A549 (cell line): ENCODE data around the gene ASPN. TPM values are rescaled to one million over a fixed set of nuclear protein-coding genes. Genes with fewer than 3 reads are reported as not detected.

Source experiments
- ATAC-seq, 2 experiments: fragments of 200-7000 bp in 1 of 2; fragments of >200 bp in 1 of 2; cut with Nextera tagmentation in 1 of 2; cut with Tn5 transposase in 1 of 2; 3 replicates each; pipeline versions ENCODE4 v1.8.0 to v1.9.1; 2018 to 2020; ENCODE audit warnings: mild to moderate bottlenecking in 1 of 2, moderate library complexity in 1 of 2
- CTCF ChIA-PET: fragments of 300-600 bp; sonication (Branson Sonifier 250); formaldehyde crosslinking; extraction: SDS; loops from one replicate; lab custom pipeline; 2021; ENCODE audit warnings: antibody characterized with exemption, inconsistent platforms; lab: Yijun Ruan, JAX
- POLR2A ChIA-PET: fragments of 350-600 bp; formaldehyde crosslinking; extraction: SDS; loops from one replicate; lab custom pipeline; 2021; ENCODE audit warnings: antibody characterized with exemption, inconsistent platforms; lab: Yijun Ruan, JAX
- DNase-seq, 2 experiments: peaks; one replicate each; pipeline versions ENCODE4 v3.0.0 to v3.0.0-alpha.2; 2011 to 2016; ENCODE audit warnings: low read depth in 1 of 2, low spot score in 1 of 2
- FAIRE-seq: peaks from 2 replicates; lab custom pipeline; 2011; peaks lifted over from hg19 to GRCh38; lab: Jason Lieb, UNC
- H3K27ac ChIP-seq, 2 experiments: fragments of >200 bp; sonication (Bioruptor Twin); formaldehyde crosslinking; 3 replicates each; pipeline ENCODE4 v1.5.1; 2016 to 2017
- H3K4me1 ChIP-seq: fragments of >200 bp; sonication (Bioruptor Twin); formaldehyde crosslinking; 3 replicates; pipeline ENCODE4 v1.6.1; 2016
- H3K4me2 ChIP-seq: fragments of >200 bp; sonication (Bioruptor Twin); formaldehyde crosslinking; 3 replicates; pipeline ENCODE4 v1.6.1; 2016
- H3K4me3 ChIP-seq: fragments of >200 bp; sonication (Bioruptor Twin); formaldehyde crosslinking; 3 replicates; pipeline ENCODE4 v1.5.1; 2016
- H3K9me3 ChIP-seq: fragments of >200 bp; sonication (Bioruptor Twin); formaldehyde crosslinking; 3 replicates; pipeline ENCODE4 v1.6.1; 2016
- BHLHE40 ChIP-seq: IDR thresholded peaks from 2 replicates; pipeline ENCODE4 v1.6.1; 2012; ENCODE audit warnings: low read depth, low read length, inconsistent platforms
- CEBPB ChIP-seq, 2 experiments: fragments of >200 bp in 1 of 2; sonication (Bioruptor Twin) in 1 of 2; formaldehyde crosslinking in 1 of 2; IDR thresholded peaks; 2 replicates each; pipeline ENCODE4 v1.6.1; 2012 to 2016
- CHD4 ChIP-seq: fragments of 200-600 bp; sonication (generic); IDR thresholded peaks from 2 replicates; pipeline ENCODE4 v1.6.1; 2016; ENCODE audit warnings: antibody characterized with exemption, mild to moderate bottlenecking, borderline replicate concordance
- E2F6 ChIP-seq: IDR thresholded peaks from 2 replicates; pipeline ENCODE4 v1.6.1; 2012; ENCODE audit warnings: low read depth, borderline replicate concordance
- EHF ChIP-seq: fragments of 250-450 bp; sonication (Bioruptor Pico); IDR thresholded peaks from 2 replicates; pipeline ENCODE4 v1.5.0; 2020; ENCODE audit warnings: mild to moderate bottlenecking
- ESRRA ChIP-seq: fragments of 150-350 bp; IDR thresholded peaks from 2 replicates; pipeline ENCODE4 v1.6.1; 2014; ENCODE audit warnings: mild to moderate bottlenecking, low read length, borderline replicate concordance
- FOSL2 ChIP-seq, 2 experiments: fragments of 450-650 bp in 1 of 2; fragments of >200 bp in 1 of 2; sonication (Bioruptor Twin) in 1 of 2; formaldehyde crosslinking; IDR thresholded peaks; 2 replicates each; pipeline versions ENCODE4 v1.5.0 to v1.6.1; 2016 to 2020; ENCODE audit warnings: mild to moderate bottlenecking in 1 of 2, moderate library complexity in 1 of 2
- GATA3 ChIP-seq: IDR thresholded peaks from 2 replicates; pipeline ENCODE4 v1.6.1; 2012; ENCODE audit warnings: borderline replicate concordance
- HES2 ChIP-seq: fragments of >200 bp; sonication (Bioruptor Twin); formaldehyde crosslinking; IDR thresholded peaks from 2 replicates; pipeline ENCODE4 v1.6.1; 2016
- HEYL ChIP-seq: fragments of 250-450 bp; sonication (Bioruptor Pico); IDR thresholded peaks from 2 replicates; pipeline ENCODE4 v1.8.0; 2021; ENCODE audit warnings: mild to moderate bottlenecking, moderate library complexity
- HOXA7 ChIP-seq: fragments of 250-450 bp; sonication (Bioruptor Pico); IDR thresholded peaks from 2 replicates; pipeline ENCODE4 v1.5.0; 2020; ENCODE audit warnings: mild to moderate bottlenecking, moderate library complexity
- HOXB13 ChIP-seq: fragments of 250-450 bp; sonication (Bioruptor Pico); IDR thresholded peaks from 2 replicates; pipeline ENCODE4 v1.5.0; 2020; ENCODE audit warnings: low read depth, mild to moderate bottlenecking, moderate library complexity
- HOXB5 ChIP-seq: fragments of 250-450 bp; sonication (Bioruptor Pico); IDR thresholded peaks from 2 replicates; pipeline ENCODE4 v1.5.0; 2020; ENCODE audit warnings: mild to moderate bottlenecking, moderate library complexity
- JUNB ChIP-seq: fragments of >200 bp; sonication (Bioruptor Twin); formaldehyde crosslinking; IDR thresholded peaks from 2 replicates; pipeline ENCODE4 v1.6.1; 2016
- KDM1A ChIP-seq: fragments of 200-600 bp; sonication (generic); IDR thresholded peaks from 2 replicates; pipeline ENCODE4 v1.6.1; 2016; ENCODE audit warnings: low read depth, mild to moderate bottlenecking
- KDM5A ChIP-seq: fragments of 200-600 bp; sonication (generic); IDR thresholded peaks from 2 replicates; pipeline ENCODE4 v1.6.1; 2016; ENCODE audit warnings: antibody characterized with exemption, mild to moderate bottlenecking
- MAFK ChIP-seq: fragments of 450-650 bp; IDR thresholded peaks from 2 replicates; pipeline ENCODE4 v1.6.1; 2014; ENCODE audit not compliant: partially characterized antibody
- MAX ChIP-seq: IDR thresholded peaks from 2 replicates; pipeline ENCODE4 v1.6.1; 2012
- MAZ ChIP-seq: fragments of 150-350 bp; IDR thresholded peaks from 2 replicates; pipeline ENCODE4 v1.6.1; 2014; ENCODE audit warnings: antibody characterized with exemption, low read depth, low read length, borderline replicate concordance
- MYC ChIP-seq: IDR thresholded peaks from 2 replicates; pipeline ENCODE4 v1.6.1; 2012; ENCODE audit warnings: mild to moderate bottlenecking, inconsistent platforms, low read length, improper control_type of control experiment, borderline replicate concordance
- NFE2L2 ChIP-seq: fragments of 150-350 bp; conservative IDR thresholded peaks from 2 replicates; pipeline ENCODE4 v1.6.1; 2014; ENCODE audit warnings: low read length
- NPAS2 ChIP-seq: fragments of 250-450 bp; sonication (Bioruptor Pico); IDR thresholded peaks from 2 replicates; pipeline ENCODE4 v1.8.0; 2022; ENCODE audit warnings: mild to moderate bottlenecking, moderate library complexity, borderline replicate concordance
- NR3C1 ChIP-seq: fragments of >200 bp; sonication (Bioruptor Twin); formaldehyde crosslinking; IDR thresholded peaks from 3 replicates; pipeline ENCODE4 v1.6.1; 2017
- PHF8 ChIP-seq: fragments of 200-600 bp; sonication (generic); IDR thresholded peaks from 2 replicates; pipeline ENCODE4 v1.6.1; 2016; ENCODE audit warnings: low read depth, mild to moderate bottlenecking, antibody characterized with exemption, moderate library complexity, borderline replicate concordance
- POLR2AphosphoS2 ChIP-seq: conservative IDR thresholded peaks from 2 replicates; pipeline ENCODE4 v1.6.1; 2012; ENCODE audit warnings: low read length, improper control_type of control experiment, inconsistent platforms
- RARB ChIP-seq: fragments of 250-450 bp; sonication (Bioruptor Pico); IDR thresholded peaks from 2 replicates; pipeline ENCODE4 v1.8.0; 2021; ENCODE audit warnings: mild to moderate bottlenecking, moderate library complexity
- RCOR1 ChIP-seq: fragments of 150-350 bp; IDR thresholded peaks from 2 replicates; pipeline ENCODE4 v1.6.1; 2014; ENCODE audit warnings: antibody characterized with exemption, low read length, low read depth
- RFX5 ChIP-seq: fragments of 450-650 bp; IDR thresholded peaks from 2 replicates; pipeline ENCODE4 v1.7.1; 2014; ENCODE audit warnings: antibody characterized with exemption, mild to moderate bottlenecking, moderate library complexity
- SMC3 ChIP-seq: fragments of >200 bp; sonication (Bioruptor Twin); formaldehyde crosslinking; IDR thresholded peaks from 3 replicates; pipeline ENCODE4 v1.6.1; 2018; ENCODE audit warnings: inconsistent platforms
- SREBF2 ChIP-seq: fragments of 450-650 bp; IDR thresholded peaks from 2 replicates; pipeline ENCODE4 v1.6.1; 2014; ENCODE audit warnings: mild to moderate bottlenecking, moderate library complexity
- TP53 ChIP-seq: fragments of 250-450 bp; sonication (Bioruptor Pico); IDR thresholded peaks from 2 replicates; pipeline ENCODE4 v1.5.0; 2021; ENCODE audit warnings: mild to moderate bottlenecking, moderate library complexity
- USF2 ChIP-seq: fragments of 450-650 bp; IDR thresholded peaks from 2 replicates; pipeline ENCODE4 v1.6.1; 2014; ENCODE audit warnings: antibody characterized with exemption
- ZC3H11A ChIP-seq: fragments of 450-650 bp; IDR thresholded peaks from 2 replicates; pipeline ENCODE4 v1.6.1; 2014; ENCODE audit warnings: antibody characterized with exemption, mild to moderate bottlenecking
- ZNF302 ChIP-seq: fragments of 250-450 bp; sonication (Bioruptor Pico); IDR thresholded peaks from 2 replicates; pipeline ENCODE4 v1.9.0; 2021; ENCODE audit warnings: inconsistent platforms, mild to moderate bottlenecking, moderate library complexity
- ZSCAN20 ChIP-seq: fragments of 250-450 bp; sonication (Bioruptor Pico); IDR thresholded peaks from 2 replicates; pipeline ENCODE4 v1.8.0; 2022; ENCODE audit warnings: mild to moderate bottlenecking, moderate library complexity
- WGBS: methylation state at CpG from one replicate; pipeline ENCODE4 v1.1.6; 2017; ENCODE audit errors: missing lambda C conversion rate; 5-methylcytosine and 5-hydroxymethylcytosine counted together
- polyA plus RNA-seq, 4 experiments: library from polyadenylated mRNA; depleted of rRNA in 3 of 4; stranded (reverse); fragments of >200 nt; fragmentation: RNase III in 1 of 4; extraction: RNeasy Plus Mini Kit Qiagen cat#74134 plus additional on column Dnase treatment in 1 of 4; gene quantifications; 2 replicates in 3 of 4; 3 replicates in 1 of 4; pipeline ENCODE4 v1.2.3, GENCODE V29; 2011 to 2017

The ASPN gene
- polyA plus RNA-seq, 2 of the 4 experiments (the other 2 are of a cell fraction): not detected

- TF ChIP-seq E2F6 (no peak), NR3C1 (no peak), PHF8 (no peak), KDM5A (no peak), EHF (CRISPR knock-in tag) (no peak), MAFK (no peak), KDM1A (no peak), NPAS2 (no peak), MYC (no peak)
Measured at GRCh38 chr9:92432972-92433548, 49.2 kb downstream of the ASPN start (continued).

- ChIA-PET CTCF (interaction anchor here (1.0 kb wide), 1 partner anchor 294 kb away, joined by 4 read pairs; no protein-coding TSS in a partner anchor), POLR2A (no interaction called here)
- TF ChIP-seq HOXA7 (CRISPR knock-in tag) (no peak), ZNF302 (CRISPR knock-in tag) (no peak), SMC3 (no peak), HEYL (CRISPR knock-in tag) (no peak), FOSL2 (IDR thresholded peaks at IDR 0.05) (no peak), FOSL2 (CRISPR knock-in tag; IDR thresholded peaks at IDR 0.05) (no peak), RCOR1 (no peak), HOXB5 (CRISPR knock-in tag) (no peak), CEBPB (IDR thresholded peaks at IDR 0.05) (no peak), RFX5 (no peak), BHLHE40 (no peak), NFE2L2 (no peak), ZSCAN20 (no peak), JUNB (no peak), PHF8 (no peak), TP53 (CRISPR knock-in tag) (no peak), HES2 (no peak), MAX (no peak)
- no peak overlapping the region for H3K4me2 ChIP-seq
- H3K4me1 ChIP-seq: no peaks in the 10 kb centered on the region
- no peak for DNase-seq
- H3K4me3 ChIP-seq: no peak overlapping the region
- no peak overlapping the region for H3K27ac ChIP-seq
- no peaks in the 10 kb centered on the region for H3K9me3 ChIP-seq
- peak; percentile 13 for FAIRE-seq
- 80% methylated on average over 5 of the region's 5 CpGs for WGBS
- no peak for ATAC-seq
Measured at GRCh38 chr9:92432350-92432749, 50.0 kb downstream of the ASPN start.

GRCh38 chr9:92429836-92430235, 52.5 kb downstream of the ASPN start:
- ChIA-PET CTCF (no interaction called here), POLR2A (no interaction called here)
- no peak for DNase-seq
- Histone ChIP-seq H3K4me1 (no peaks in the 10 kb centered on the region), H3K9me3 (no peaks in the 10 kb centered on the region), H3K4me2 (no peak overlapping the region), H3K4me3 (no peak overlapping the region), H3K27ac (no peak overlapping the region)
- WGBS: 50% methylated on average over 2 of the region's 2 CpGs
- TF ChIP-seq HOXB13 (CRISPR knock-in tag): no peak
- TF ChIP-seq RFX5: no peak
- TF ChIP-seq MAFK: no peak
- TF ChIP-seq GATA3: no peak
- no peak for TF ChIP-seq CHD4
- TF ChIP-seq ESRRA: no peak
- no peak for TF ChIP-seq MAZ
- no peak for TF ChIP-seq ZSCAN20
- no peak for TF ChIP-seq SREBF2
- TF ChIP-seq RARB (CRISPR knock-in tag): no peak
- no peak for TF ChIP-seq E2F6
- TF ChIP-seq USF2: no peak
- no peak for TF ChIP-seq JUNB
- no peak for TF ChIP-seq HOXA7 (CRISPR knock-in tag)
- TF ChIP-seq SMC3: no peak
- no peak for TF ChIP-seq ZC3H11A
- TF ChIP-seq RCOR1: no peak
- TF ChIP-seq POLR2AphosphoS2: no peak
- FAIRE-seq: no peak
- no peak for ATAC-seq
